ENCODE results near the gene KCTD16.

DNA sequence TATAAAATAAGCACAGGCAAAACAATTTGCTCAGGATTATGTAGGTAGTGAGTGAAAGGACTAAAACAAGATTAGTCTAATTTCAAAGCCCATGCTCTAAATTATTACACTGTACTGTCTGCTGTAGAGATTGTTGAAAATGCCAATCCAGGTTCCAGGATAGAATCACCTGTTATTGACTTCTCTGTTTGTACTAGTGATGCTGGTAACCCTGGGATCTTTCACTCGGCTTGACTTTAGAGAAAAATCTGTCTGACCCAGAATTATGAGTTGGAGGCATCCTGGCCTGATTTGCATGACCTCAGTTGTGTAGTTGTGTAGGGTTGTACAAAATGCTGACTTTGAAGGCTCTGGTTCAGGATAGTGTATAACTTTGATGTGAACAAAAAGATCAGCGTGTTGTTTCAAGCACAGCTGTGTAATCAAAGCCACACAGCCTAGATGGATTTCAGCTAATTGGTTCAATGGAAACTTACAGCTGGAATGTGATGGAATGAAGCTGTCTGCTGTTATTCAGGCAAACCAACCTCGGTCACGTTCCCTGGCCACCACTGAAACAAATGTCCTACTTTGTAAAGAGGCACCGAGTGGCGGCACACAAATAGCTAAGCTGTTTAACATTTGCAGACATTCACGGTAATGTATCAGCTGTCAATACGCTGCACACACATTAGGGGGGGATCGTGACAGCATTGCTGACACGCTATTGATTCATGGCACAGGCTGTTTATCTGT lies 340.3 kb downstream of the KCTD16 start:
- TF ChIP-seq CTCF (IDR thresholded peaks at IDR 0.05) (no peak), EZH2 (IDR thresholded peaks at IDR 0.05; ENCODE audit: borderline replicate concordance, insufficient read depth, low read depth, low read length, poor library complexity, severe bottlenecking) (no peak)
